Muscle of leg (tissue), 16 donors: ENCODE results near the gene TAF1L. TPM values are rescaled to one million over a fixed set of nuclear protein-coding genes. Genes with fewer than 3 reads are reported as not detected.
"Not testable (repeated sequence)": the region's sequence is repeated elsewhere in the genome, so short reads cannot be mapped to it uniquely, and the experiment has no call there.

Source experiments
- DNase-seq: peaks from one replicate; pipeline ENCODE4 v3.0.0; 2013
- H3K27ac ChIP-seq: one replicate; pipeline ENCODE4 v1.5.1; 2013; ENCODE audit warnings: mild to moderate bottlenecking, low read length, control low read depth
- H3K27me3 ChIP-seq: one replicate; pipeline ENCODE4 v1.6.1; 2013; ENCODE audit warnings: low read length; ENCODE audit not compliant: control insufficient read depth, insufficient read depth
- H3K36me3 ChIP-seq: one replicate; pipeline ENCODE4 v1.6.1; 2013; ENCODE audit warnings: low read length; ENCODE audit not compliant: control insufficient read depth, insufficient read depth
- H3K4me1 ChIP-seq: one replicate; pipeline ENCODE4 v1.6.1; 2013; ENCODE audit warnings: low read length; ENCODE audit not compliant: control insufficient read depth, insufficient read depth
- H3K4me3 ChIP-seq: one replicate; pipeline ENCODE4 v1.5.1; 2013; ENCODE audit warnings: low read length, control low read depth
- H3K9me3 ChIP-seq: replicated peaks from 2 replicates; pipeline ENCODE4 v1.6.1; 2013; ENCODE audit warnings: low read depth, low read length; ENCODE audit not compliant: control insufficient read depth
- WGBS: methylation state at CpG from one replicate; pipeline ENCODE4 v1.1.5; 2013; ENCODE audit warnings: missing lambda C conversion rate; ENCODE audit not compliant: insufficient coverage; 5-methylcytosine and 5-hydroxymethylcytosine counted together
- long read RNA-seq, 11 donors: transcript quantifications; one replicate each; lab custom pipeline, GENCODE V29; 2026
- polyA plus RNA-seq, 8 donors: library from polyadenylated mRNA; unstranded; fragments of 120-200 nt; gene quantifications; one replicate each; pipeline versions ENCODE4 v1.2.1 to v1.2.3, GENCODE V29; 2013; ENCODE audit warnings: inconsistent platforms in 1 of 8, low replicate concordance in 1 of 8; ENCODE audit not compliant: insufficient read length in 8 of 8, insufficient read depth in 1 of 8
- total RNA-seq: library from RNA; stranded (reverse); fragments of 120-200 nt; gene quantifications from one replicate; pipeline ENCODE4 v1.2.4, GENCODE V29; 2013

TAF1L gene
- under 0.01 TPM for total RNA-seq
- polyA plus RNA-seq = under 1 TPM in 7 of 8 donors, not detected in 1; 0.04 to 0.11 (median 0.05) TPM
- long read RNA-seq, donor 1 = 0 reads
- long read RNA-seq, donor 2 = 0 reads
- long read RNA-seq, donor 3 = 0 reads
- long read RNA-seq, donor 4 = 0 reads
- long read RNA-seq, donor 5 = 0 reads
- long read RNA-seq, donor 6 = 0 reads
- long read RNA-seq, donor 7 = 0 reads
- long read RNA-seq, donor 8, full-length matches to known transcripts = 2 of 2 reads
- long read RNA-seq, donor 8, partial matches to known transcripts = 0 of 2 reads
- long read RNA-seq, donor 8, other reads (novel, unspliced or antisense) = 0 of 2 reads
- long read RNA-seq, donor 9 = 0 reads
- long read RNA-seq, donor 10 = 0 reads
- long read RNA-seq, donor 11 = 0 reads

GRCh38 chr9:32635362-32635761 is at the start of gene TAF1L:
Gene TAF1L (minus strand): TSS chr9:32635669. CDS start chr9:32635579, 90 bp downstream.
- Histone ChIP-seq H3K9me3 (no peaks in the 10 kb centered on the region), H3K27ac (no peak within 1 kb of the TSS), H3K4me1 (no peaks in the 10 kb centered on the region), H3K27me3 (no peaks in the 10 kb centered on the region), H3K36me3 (no peaks in the 10 kb centered on the region), H3K4me3 (no peak within 1 kb of the TSS)
- DNase-seq = no peak
- 91% methylated on average over 12 of the region's 23 CpGs for WGBS

GRCh38 chr9:32681751-32682150 is 46.3 kb upstream of the TAF1L start:
- no CpG with 5 or more reads among the region's 1 CpG for WGBS
- no peak for DNase-seq
- Histone ChIP-seq H3K4me1 (no peaks in the 10 kb centered on the region), H3K27me3 (no peaks in the 10 kb centered on the region), H3K4me3 (no peak overlapping the region), H3K36me3 (no peaks in the 10 kb centered on the region), H3K9me3 (no peaks in the 10 kb centered on the region), H3K27ac (no peak overlapping the region)

GRCh38 chr9:32677931-32678330 is 42.5 kb upstream of the TAF1L start:
- peak; percentile 41 for DNase-seq
- H3K27ac ChIP-seq = no peak overlapping the region
- no peaks in the 10 kb centered on the region for H3K27me3 ChIP-seq
- H3K4me3 ChIP-seq = no peak overlapping the region
- no peaks in the 10 kb centered on the region for H3K4me1 ChIP-seq
- H3K36me3 ChIP-seq = no peaks in the 10 kb centered on the region
- H3K9me3 ChIP-seq = no peaks in the 10 kb centered on the region
- 60% methylated on average over 1 of the region's 1 CpG for WGBS

GRCh38 chr9:32672469-32672868 is 37.0 kb upstream of the TAF1L start:
- no peaks in the 10 kb centered on the region for H3K9me3 ChIP-seq
- no peaks in the 10 kb centered on the region for H3K36me3 ChIP-seq
- no peaks in the 10 kb centered on the region for H3K27me3 ChIP-seq
- no peaks in the 10 kb centered on the region for H3K4me1 ChIP-seq
- no peak overlapping the region for H3K27ac ChIP-seq
- H3K4me3 ChIP-seq = no peak overlapping the region
- no CpG with 5 or more reads among the region's 6 CpGs for WGBS
- no peak for DNase-seq

- peak; percentile 8 for DNase-seq
- WGBS = no CpG with 5 or more reads among the region's 1 CpG
- no peak overlapping the region for H3K27ac ChIP-seq
- H3K27me3 ChIP-seq = no peaks in the 10 kb centered on the region
- H3K9me3 ChIP-seq = no peaks in the 10 kb centered on the region
- no peaks in the 10 kb centered on the region for H3K4me1 ChIP-seq
- H3K36me3 ChIP-seq = no peaks in the 10 kb centered on the region
- H3K4me3 ChIP-seq = no peak overlapping the region
Measured at GRCh38 chr9:32671333-32671732, 35.9 kb upstream of the TAF1L start.

- DNase-seq = no peak
- H3K27ac ChIP-seq = no peak overlapping the region
- no peaks in the 10 kb centered on the region for H3K36me3 ChIP-seq
- no peaks in the 10 kb centered on the region for H3K27me3 ChIP-seq
- no CpG with 5 or more reads among the region's 3 CpGs for WGBS
- H3K4me1 ChIP-seq = no peaks in the 10 kb centered on the region
- H3K4me3 ChIP-seq = no peak overlapping the region
- H3K9me3 ChIP-seq = no peaks in the 10 kb centered on the region
Measured at GRCh38 chr9:32665101-32665500, 29.6 kb upstream of the TAF1L start.

- Histone ChIP-seq H3K27ac (no peak overlapping the region), H3K9me3 (no peaks in the 10 kb centered on the region), H3K27me3 (no peaks in the 10 kb centered on the region), H3K4me3 (no peak overlapping the region), H3K4me1 (no peaks in the 10 kb centered on the region), H3K36me3 (no peaks in the 10 kb centered on the region)
- no peak for DNase-seq
- no CpG with 5 or more reads among the region's 3 CpGs for WGBS
Measured at GRCh38 chr9:32663741-32664140, 28.3 kb upstream of the TAF1L start.

- Histone ChIP-seq H3K27me3 (no peaks in the 10 kb centered on the region), H3K9me3 (peaks cover 4% of the 10 kb centered on the region), H3K36me3 (no peaks in the 10 kb centered on the region), H3K27ac (no peak overlapping the region), H3K4me3 (no peak overlapping the region), H3K4me1 (no peaks in the 10 kb centered on the region)
- no CpG with 5 or more reads among the region's 2 CpGs for WGBS
- DNase-seq = peak; percentile 79
Measured at GRCh38 chr9:32647671-32648070, 12.2 kb upstream of the TAF1L start.

- WGBS = 38% methylated on average over 1 of the region's 2 CpGs
- Histone ChIP-seq H3K9me3 (no peaks in the 10 kb centered on the region), H3K36me3 (no peaks in the 10 kb centered on the region), H3K4me3 (no peak overlapping the region), H3K27ac (no peak overlapping the region), H3K4me1 (no peaks in the 10 kb centered on the region), H3K27me3 (no peaks in the 10 kb centered on the region)
- peak; percentile 3 for DNase-seq
Measured at GRCh38 chr9:32644698-32645097, 9.2 kb upstream of the TAF1L start.

- H3K9me3 ChIP-seq, H3K4me3 ChIP-seq, H3K36me3 ChIP-seq, DNase-seq, H3K27ac ChIP-seq, H3K4me1 ChIP-seq, H3K27me3 ChIP-seq: not testable (repeated sequence)
- 100% methylated on average over 1 of the region's 5 CpGs for WGBS
Measured at GRCh38 chr9:32633151-32633550, 2.3 kb downstream of the TAF1L start.
